GM19099 (cell line): Measurements from ENCODE around the gene ATXN2.

Experiments used
- POLR2A ChIP-seq: IDR thresholded peaks from 3 replicates; pipeline ENCODE4 v1.6.1; 2011; ENCODE audit warnings: low read depth; ENCODE audit not compliant: insufficient read length; ENCODE audit errors: extremely low read depth

Gene ATXN2

DNA sequence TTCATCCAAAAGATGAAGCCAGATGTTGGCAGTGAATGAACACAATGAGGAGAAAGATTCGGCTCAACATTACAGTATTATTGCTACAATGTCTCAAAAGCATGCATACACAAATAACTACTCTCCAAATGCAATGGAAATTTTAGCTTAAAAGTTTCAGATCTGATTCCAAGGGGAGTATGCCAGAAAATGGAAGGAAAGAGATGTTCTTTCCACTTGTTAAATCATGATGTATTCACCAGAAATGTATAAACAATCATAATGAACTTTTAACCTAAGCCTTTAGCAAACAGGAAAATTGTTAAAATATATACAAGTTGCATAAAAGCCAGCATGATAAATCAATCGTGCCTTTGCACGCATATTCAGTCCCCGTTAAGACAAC lies 131.3 kb downstream of the ATXN2 start:
- no peak for TF ChIP-seq POLR2A

DNA sequence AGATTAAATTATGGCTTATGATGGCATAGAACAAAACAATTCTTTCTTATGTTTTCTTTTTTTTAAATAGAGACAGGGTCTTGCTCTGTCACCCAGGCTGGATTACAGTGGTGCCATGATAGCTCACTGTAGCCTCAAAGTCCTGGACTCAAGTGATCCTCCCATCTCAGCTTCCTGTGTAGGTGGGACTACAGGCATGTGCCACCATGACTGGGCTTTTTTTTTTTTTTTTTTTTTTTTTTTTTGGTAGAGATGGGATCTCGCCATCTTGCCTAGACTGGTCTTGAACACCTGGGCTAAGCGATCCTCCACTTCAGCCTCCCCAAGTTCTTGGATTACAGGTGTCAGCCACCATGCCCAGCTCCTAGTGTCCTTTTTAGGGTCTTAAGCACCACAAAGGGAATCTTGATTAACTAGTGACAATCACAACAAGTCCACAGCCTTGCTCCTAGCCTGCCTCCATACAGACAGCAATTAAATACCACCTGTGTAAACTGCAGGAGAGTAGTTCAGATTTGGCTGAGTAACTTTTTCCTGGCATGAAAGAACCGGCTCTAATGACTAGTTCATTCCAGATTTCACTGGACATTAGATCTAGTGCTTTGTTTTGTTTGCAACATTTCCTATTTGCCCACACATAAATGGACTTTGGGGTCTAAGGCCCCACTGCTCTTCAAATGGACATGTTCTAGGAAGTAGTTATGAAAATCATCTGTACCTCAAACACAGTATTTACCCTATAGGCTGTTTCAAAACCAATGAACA lies 131.8 kb downstream of the ATXN2 start:
- no peak for TF ChIP-seq POLR2A

DNA sequence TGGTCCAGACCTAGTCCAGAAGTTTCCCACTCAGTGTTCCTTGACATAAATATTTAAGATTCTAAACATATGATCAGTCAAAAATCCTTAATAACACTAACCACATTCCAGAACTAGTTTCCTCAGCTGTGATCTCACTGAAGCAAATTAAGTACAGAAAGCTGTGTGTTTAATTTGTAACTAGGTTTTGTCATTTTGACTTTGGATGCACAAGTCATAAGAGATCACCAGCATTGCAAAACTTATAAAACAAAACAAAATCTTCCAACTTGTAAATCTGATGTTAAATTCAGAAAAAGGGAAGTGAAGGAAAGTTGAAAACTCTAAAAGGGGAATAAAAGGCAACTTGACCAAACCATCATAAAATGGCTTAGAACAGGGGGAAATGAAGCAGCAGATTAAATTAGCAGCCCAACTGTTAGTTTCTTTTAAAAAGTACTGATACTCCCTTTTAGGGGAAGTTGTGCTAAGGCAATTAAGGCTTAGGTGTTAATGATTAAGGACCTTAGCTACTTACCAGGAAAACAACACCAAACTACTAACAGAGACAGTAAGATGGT lies 136.8 kb downstream of the ATXN2 start:
- no peak for TF ChIP-seq POLR2A

DNA sequence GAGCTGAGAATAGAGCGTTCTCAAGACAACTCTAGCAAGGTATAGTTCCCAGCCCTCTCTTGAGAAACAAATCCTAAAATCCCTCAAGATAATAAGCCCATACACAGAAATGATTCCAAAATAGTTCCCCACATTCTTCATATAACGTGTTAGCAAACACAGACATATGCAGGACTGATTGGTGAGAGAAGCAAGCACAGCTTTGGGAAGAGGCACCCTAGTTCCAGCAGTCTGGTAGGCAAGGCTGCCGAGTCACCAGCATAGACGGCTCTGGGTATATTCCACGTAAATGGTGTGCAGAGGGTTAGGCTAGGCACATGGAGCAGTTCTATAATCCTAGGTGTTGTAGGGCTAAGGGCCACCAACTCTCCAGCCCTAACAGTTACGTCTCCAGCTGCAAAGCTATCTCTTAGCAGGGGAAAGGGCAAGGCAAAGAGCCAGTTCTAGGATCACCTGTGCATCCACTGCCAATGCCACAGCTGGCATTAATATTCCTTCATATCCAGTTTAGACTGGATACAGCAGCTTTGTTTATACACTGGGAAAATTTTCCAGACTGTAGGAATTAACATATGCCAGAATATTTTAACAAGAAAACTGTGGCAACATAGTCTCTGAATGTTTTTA lies 140.5 kb downstream of the ATXN2 start:
- no peak for TF ChIP-seq POLR2A

DNA sequence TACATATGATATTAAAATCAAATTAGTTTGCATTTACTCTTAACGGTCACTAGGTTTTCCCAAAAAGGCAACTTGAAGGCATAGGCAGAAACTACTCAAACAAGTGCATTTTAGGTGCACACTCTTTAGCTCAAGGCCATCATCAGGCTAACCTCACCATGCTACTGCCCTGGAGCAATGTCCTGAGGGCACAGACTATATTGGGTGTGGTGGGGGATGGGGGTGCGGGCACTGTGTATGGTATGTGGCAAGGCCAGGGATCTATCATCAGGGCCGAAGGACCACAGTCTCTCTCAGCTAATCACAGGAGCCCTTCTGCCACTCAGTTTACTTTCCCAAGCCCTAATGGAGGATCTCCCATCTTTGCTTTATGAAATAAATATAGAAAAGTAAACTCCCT lies 141.5 kb downstream of the ATXN2 start:
- TF ChIP-seq POLR2A = no peak

DNA sequence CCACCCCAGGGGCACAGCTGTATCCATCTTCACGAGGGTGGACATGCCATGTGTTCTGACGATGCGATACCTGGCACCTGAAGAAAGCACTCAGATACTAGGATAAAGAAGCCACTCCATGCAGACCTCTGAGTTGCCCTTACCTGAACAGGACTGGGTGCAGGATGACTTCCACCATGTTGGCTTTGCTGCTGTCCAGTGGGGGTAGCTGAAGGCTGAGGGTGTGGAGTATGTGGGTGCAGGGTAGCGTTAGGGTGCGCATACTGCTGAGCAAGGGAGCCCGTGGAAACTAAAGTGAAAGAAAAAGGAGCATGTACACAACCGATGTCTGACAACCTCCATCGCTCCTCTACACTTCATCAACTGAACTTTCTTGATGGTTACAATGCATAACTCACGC lies 142.0 kb downstream of the ATXN2 start:
- no peak for TF ChIP-seq POLR2A

DNA sequence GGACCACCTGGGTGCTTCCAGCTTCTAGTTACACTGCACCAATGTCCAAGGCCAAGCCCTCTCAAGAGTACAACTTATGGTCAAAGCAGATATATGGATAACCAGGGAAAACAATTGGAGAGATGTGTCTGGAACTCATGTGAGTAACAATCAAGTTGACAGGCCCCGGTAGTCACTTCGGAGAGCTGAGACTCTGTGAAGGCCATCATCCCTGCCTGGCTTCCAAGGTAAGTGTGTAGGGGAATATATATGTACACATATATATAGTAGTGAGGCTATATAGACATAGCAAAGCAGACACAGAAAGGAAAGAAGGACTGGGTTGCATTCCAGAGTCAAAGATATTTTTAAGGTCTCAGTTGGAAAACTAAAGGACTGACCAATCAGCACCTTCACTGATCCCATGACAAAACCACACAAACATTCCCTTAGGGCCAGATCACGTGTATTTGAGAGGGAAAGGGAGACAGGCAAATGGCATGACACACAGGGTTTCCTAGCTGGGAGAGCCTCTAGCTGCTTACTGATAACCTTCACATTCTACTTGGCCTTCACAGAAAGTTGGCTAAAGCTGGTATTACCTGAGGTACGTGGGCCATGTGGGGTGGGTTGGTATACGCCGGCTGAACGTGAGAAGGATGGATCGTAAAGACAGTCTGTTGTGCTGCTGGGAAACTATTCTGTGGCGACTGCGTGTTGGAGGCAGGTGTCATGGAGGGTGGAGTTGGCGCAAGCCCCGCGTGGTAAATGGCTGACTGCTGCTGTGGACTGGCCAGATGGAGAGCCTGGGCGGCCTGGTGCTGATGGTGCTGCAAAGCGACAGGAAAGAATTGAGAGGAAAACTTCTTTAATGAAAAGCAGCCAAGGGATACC lies 143.4 kb downstream of the ATXN2 start:
- no peak for TF ChIP-seq POLR2A

DNA sequence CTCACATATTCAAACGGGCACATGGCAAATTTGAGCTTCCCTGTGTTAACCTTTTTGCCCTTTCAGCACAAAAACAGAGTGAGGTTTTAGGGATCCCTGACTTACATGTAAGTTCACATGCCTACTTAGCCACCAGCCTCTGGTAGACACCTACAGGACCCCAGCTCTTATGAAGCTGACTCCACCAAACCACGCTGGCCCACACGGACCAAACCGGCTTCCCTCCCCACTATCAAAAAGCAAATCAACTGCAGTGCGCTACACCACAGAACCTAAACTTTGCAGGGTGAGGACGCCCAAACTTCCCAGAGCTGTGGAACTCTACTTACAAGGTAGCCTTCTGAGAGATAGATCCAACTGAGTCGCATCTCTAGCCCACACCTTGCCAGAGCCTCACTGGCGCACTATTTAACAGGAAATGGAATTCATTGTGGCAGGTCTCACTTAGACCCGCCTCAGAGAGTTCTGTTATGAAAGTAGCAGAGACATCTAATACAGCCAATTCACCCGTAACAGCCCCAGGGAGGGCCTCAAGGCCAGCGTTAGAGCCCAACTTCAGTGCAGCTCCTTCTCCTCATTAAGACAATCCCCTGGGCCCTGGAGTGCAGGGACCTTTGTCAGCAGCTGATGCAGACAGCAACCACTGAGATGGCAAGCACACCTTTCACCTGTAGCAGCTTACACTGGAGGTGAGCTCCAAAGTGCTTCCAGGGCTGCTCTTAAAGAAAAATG lies 144.2 kb downstream of the ATXN2 start:
- no peak for TF ChIP-seq POLR2A

DNA sequence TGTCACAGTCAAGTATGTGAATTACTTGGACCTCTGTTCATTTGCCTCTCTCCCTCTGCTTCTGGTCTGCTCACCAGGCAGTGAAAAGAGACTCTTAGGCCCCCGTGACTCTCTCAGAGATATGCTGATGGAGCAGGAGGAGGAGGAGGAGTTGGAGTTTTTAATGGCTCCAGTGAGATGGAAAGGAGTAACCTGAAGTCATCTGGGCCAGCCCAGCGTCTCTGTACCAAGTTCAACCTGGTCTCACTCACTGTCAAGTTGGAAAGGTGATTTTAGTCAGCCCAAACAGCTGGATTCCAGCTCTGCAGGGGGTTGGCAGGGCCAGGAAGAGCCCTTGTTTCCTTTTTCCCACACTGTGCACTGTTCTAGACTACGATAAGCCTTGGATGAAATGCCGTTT lies 144.8 kb downstream of the ATXN2 start:
- no peak for TF ChIP-seq POLR2A

DNA sequence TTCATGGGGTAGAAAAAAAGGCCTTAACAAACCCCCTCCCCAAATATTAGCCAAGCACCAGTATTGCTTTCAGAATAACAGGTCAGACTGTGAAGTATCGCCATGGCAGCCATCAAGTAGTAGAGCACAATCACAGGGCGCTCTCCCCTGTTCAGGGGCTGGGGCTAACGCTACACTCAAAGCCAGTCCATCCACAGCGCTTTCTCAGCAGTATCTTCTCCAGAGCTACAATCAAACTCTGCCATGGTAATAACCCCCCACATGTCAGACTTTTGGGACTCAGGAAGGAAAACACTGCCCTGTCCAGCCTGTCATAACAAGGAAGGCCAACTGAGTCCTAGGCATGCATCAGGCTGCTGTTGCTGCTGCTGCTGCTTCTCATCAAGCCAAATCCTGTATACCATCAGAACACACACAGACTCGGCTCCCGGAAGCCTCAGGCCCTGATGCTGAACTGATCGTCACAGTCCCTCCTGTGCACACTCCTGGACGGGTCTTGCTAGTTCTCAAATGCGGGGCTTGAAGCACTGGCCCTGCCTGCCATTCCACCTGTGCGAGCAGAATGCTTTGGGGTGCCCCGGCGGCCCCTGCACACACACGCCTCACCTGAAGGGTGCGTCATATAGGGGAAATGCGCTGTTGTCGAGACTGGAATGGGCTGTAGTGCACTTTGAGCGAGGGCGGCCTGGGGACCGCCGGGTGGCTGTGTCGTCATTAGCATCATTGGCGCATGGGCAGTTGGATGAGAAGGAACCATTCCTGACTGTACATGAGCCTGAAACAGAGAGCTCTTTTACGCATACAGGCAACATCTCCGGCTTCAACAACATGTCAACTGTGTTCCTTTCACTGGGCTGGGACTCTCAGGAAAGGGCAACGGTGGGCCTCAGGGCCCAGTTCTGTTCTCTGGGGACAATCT lies 145.8 kb downstream of the ATXN2 start:
- TF ChIP-seq POLR2A = no peak

DNA sequence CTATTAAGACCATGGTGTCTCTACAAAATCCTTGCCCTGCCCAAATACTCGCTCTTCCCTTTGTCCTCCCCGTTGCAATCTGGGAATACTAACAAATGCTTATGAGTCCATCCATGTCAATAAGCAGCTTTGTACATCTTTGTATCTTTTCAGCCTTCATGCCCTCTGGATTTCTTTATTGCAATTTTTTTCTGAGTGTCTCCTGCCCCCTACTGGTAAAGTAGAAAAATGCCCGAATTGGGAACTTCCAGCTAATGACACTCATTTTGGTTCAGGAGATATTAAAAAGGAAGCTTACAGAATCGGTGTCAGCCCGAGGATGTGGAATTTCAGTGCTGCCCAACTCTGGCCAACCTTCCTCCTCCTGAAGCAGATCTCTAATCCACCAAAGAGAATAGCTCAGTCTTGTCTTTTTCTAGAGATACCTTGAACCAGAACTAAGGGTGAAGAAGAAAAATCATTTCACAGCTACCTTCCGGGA lies 147.4 kb downstream of the ATXN2 start:
- TF ChIP-seq POLR2A = no peak

DNA sequence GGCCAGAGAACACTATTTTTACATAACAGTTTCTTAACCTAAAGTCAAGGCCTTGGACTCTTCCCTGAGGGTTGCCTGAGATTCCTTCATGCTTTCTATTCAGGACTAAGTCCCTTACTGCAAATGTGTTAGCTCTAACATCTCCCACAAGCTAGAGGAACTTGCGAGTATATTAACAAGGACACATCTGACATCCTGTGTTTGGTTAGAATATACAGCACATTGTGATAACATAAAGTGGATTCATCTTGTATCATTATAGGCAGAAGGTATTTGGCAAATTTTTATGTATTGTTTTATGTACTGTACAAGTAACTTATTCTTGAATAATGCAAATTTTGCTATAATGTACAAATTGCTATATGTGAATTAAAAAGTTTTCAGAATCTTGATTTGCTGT lies 147.9 kb downstream of the ATXN2 start:
- no peak for TF ChIP-seq POLR2A

DNA sequence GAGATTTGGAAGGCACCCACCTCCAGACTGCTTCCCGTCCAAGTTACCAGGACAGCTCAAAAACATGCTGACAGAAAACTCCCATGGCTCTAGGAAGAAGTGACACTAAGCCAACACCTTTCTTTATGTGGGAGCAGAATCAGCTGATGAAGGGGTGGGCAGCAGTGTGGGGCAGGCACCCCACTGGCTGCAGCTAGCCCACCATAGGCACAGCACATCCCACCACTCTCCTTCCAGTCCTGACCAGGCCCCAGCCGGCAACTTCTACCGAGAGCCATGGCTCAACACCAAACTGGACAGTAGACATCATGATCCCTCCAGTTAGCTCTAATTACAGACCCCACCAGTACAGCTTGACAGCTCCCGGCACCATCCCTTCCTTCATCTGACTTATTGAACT lies 148.4 kb downstream of the ATXN2 start:
- TF ChIP-seq POLR2A = no peak

DNA sequence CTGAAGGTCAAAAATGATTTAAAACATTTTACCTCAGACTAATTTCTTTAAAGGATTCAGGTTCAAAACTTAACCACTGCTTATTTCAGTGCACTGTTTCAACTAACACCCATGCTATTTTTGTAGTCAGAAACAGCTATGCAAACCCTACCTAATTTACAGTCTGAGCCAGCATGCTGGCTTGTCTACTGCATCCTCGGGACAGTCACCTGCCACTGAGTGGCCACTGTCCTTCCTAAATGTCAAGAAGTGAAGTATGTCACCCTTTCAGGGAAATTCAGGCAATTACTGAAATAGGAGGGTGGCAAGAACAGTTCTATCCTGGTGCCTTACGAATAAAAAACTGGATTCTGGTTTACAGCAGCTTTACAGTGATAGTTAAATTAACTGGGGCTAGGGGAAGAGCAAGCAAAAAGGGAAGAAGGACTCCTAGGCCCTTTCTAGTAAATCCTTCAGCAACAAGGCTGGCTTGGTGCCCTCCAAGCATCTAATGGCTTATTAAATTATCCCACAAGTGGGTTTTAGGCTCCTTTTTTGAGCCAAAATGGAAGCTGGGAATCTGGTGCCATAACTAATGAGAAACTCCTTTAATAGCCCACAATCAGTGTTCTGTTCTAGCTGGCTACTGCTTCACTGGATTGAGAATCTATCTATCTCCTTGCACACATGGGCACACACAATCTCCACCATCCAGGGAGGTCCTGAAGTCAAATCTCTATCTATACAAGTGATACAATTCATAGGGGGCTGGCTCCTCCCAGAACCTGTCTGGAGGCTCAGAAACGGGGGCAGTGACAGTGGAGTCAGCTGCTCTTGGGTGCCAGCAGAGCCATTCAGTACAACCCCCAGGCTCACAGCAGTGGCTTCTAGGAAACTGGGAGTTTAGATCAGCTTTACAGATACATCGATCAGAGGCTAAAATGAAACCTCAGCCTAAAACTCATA lies 150.0 kb downstream of the ATXN2 start:
- no peak for TF ChIP-seq POLR2A
